Stimulated activated naive CD4-positive, alpha-beta T cell (primary cell): ENCODE data around the gene SELPLG.

Experiments used
- DNase-seq, 6 experiments: peaks; one replicate each; lab custom pipeline; 2025; lab: John Stamatoyannopoulos, UW

Gene SELPLG

GRCh38 chr12:108605000-108605689, 28.5 kb downstream of the SELPLG start:
- no peak for DNase-seq

GRCh38 chr12:108604208-108604941, 29.3 kb downstream of the SELPLG start:
- no peak for DNase-seq

GRCh38 chr12:108603743-108604142, 30.0 kb downstream of the SELPLG start:
- no peak for DNase-seq

- no peak for DNase-seq
Measured at GRCh38 chr12:108602976-108603704, 30.6 kb downstream of the SELPLG start.

- no peak for DNase-seq
Measured at GRCh38 chr12:108602209-108602705, 31.4 kb downstream of the SELPLG start.

- no peak for DNase-seq
Measured at GRCh38 chr12:108600702-108601007, 33.0 kb downstream of the SELPLG start.

- DNase-seq, result no peak
Measured at GRCh38 chr12:108599948-108600701, 33.6 kb downstream of the SELPLG start.

GRCh38 chr12:108599541-108599940, 34.2 kb downstream of the SELPLG start:
- no peak for DNase-seq

- DNase-seq, result no peak
Measured at GRCh38 chr12:108598553-108599250, 35.0 kb downstream of the SELPLG start.

- no peak for DNase-seq
Measured at GRCh38 chr12:108597559-108598471, 35.9 kb downstream of the SELPLG start, which contains the start of gene TMEM119. Gene TMEM119, minus strand, starts transcription at chr12:108598084. Its CDS starts 5,701 bp downstream, at chr12:108592383.

GRCh38 chr12:108596854-108597558, 36.7 kb downstream of the SELPLG start:
- DNase-seq, result no peak

GRCh38 chr12:108595711-108596647, 37.7 kb downstream of the SELPLG start:
- no peak for DNase-seq

GRCh38 chr12:108594960-108595710, 38.6 kb downstream of the SELPLG start:
- DNase-seq, result no peak

GRCh38 chr12:108594323-108594903, 39.3 kb downstream of the SELPLG start:
- DNase-seq, result no peak

GRCh38 chr12:108592033-108592909, 41.4 kb downstream of the SELPLG start:
- DNase-seq, result no peak

GRCh38 chr12:108591267-108591980, 42.3 kb downstream of the SELPLG start:
- no peak for DNase-seq
